NB4 (cell line): ENCODE results near the gene MICAL3.
"Not testable (repeated sequence)": the region's sequence is repeated elsewhere in the genome, so short reads cannot be mapped to it uniquely, and the experiment has no call there.

Experiments
- DNase-seq: peaks from one replicate; pipeline ENCODE4 v3.0.0; 2010; ENCODE audit warnings: low read depth
- H3K4me3 ChIP-seq: one replicate; pipeline ENCODE4 v1.5.1; 2011; ENCODE audit warnings: mild to moderate bottlenecking, low read depth, low read length, moderate library complexity
- MAX ChIP-seq: IDR thresholded peaks from 2 replicates; pipeline ENCODE4 v1.6.1; 2011; ENCODE audit warnings: low read depth, low read length
- MYC ChIP-seq: IDR thresholded peaks from 2 replicates; pipeline ENCODE4 v1.6.1; 2011; ENCODE audit warnings: low read depth, low read length
- POLR2A ChIP-seq: IDR thresholded peaks from 2 replicates; pipeline ENCODE4 v1.6.1; 2011; ENCODE audit warnings: mild to moderate bottlenecking; ENCODE audit not compliant: insufficient read length; ENCODE audit errors: extremely low read depth
- TF ChIP-seq, protein P1 (sequence below): IDR thresholded peaks from one replicate; pipeline ENCODE4 v1.5.1; 2012; ENCODE audit warnings: low read depth, low read length

The MICAL3 gene

GRCh38 chr22:18024956-18025720, 777 bp upstream of the MICAL3 start:
- DNase-seq, result no peak
- no peak overlapping the region for H3K4me3 ChIP-seq
- TF ChIP-seq POLR2A, result no peak
- no peak for TF ChIP-seq MAX
- no peak for TF ChIP-seq MYC
- TF ChIP-seq, protein P1, sequence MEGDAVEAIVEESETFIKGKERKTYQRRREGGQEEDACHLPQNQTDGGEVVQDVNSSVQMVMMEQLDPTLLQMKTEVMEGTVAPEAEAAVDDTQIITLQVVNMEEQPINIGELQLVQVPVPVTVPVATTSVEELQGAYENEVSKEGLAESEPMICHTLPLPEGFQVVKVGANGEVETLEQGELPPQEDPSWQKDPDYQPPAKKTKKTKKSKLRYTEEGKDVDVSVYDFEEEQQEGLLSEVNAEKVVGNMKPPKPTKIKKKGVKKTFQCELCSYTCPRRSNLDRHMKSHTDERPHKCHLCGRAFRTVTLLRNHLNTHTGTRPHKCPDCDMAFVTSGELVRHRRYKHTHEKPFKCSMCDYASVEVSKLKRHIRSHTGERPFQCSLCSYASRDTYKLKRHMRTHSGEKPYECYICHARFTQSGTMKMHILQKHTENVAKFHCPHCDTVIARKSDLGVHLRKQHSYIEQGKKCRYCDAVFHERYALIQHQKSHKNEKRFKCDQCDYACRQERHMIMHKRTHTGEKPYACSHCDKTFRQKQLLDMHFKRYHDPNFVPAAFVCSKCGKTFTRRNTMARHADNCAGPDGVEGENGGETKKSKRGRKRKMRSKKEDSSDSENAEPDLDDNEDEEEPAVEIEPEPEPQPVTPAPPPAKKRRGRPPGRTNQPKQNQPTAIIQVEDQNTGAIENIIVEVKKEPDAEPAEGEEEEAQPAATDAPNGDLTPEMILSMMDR, result no peak

- DNase-seq, result no peak
- no peak for TF ChIP-seq MYC
- H3K4me3 ChIP-seq, result no peak overlapping the region
Measured at GRCh38 chr22:18023509-18024275, 669 bp downstream of the MICAL3 start.

DNA sequence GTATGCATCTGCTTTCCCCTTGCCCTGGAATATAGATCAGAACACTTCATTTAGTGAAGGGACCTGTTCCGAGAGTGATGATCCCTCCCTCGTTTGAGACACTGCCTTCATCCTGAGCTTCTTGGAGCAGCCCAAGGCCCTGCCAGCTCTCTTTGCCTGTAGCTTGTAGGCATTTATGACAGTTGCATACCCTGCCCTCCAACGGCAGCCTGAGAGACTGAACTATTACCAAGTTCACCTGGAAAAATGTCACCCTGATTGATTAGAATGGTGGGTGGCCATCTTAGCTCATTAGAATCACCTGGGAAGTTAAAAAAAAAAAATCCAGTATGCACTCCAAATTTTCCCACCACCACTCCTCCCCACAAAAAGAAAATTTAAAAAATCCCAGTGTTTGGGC, 1.5 kb downstream of the MICAL3 start:
- H3K4me3 ChIP-seq, result no peak overlapping the region
- DNase-seq, result no peak
- TF ChIP-seq POLR2A, result no peak
- TF ChIP-seq MYC, result no peak
- no peak for TF ChIP-seq MAX
- TF ChIP-seq, protein P1, result no peak

DNA sequence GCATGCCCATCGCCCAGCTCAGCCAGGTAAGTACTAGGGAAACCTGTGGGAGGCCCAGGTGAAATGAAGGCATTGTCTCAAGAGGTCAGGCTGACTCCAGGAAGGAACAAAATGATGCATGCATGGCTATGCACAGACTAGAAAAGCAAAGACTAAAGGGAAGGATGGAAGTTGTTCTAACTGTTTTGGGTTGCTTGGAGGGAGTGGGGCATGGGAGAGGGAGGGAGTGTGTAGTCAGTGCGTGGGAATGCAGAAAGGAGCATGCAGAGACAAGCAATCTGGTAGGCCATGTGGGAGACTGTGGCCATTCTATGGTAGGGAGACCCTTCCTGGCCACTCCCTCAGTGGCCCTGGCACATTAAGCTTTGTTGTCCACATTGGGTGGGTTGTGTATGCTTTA, 2.9 kb downstream of the MICAL3 start:
- no peak overlapping the region for H3K4me3 ChIP-seq
- TF ChIP-seq MYC, result no peak
- no peak for TF ChIP-seq MAX
- no peak for TF ChIP-seq POLR2A
- TF ChIP-seq, protein P1, result no peak
- DNase-seq, result no peak

- DNase-seq, H3K4me3 ChIP-seq: not testable (repeated sequence)
Measured at GRCh38 chr22:18020743-18021142, 3.6 kb downstream of the MICAL3 start.

DNA sequence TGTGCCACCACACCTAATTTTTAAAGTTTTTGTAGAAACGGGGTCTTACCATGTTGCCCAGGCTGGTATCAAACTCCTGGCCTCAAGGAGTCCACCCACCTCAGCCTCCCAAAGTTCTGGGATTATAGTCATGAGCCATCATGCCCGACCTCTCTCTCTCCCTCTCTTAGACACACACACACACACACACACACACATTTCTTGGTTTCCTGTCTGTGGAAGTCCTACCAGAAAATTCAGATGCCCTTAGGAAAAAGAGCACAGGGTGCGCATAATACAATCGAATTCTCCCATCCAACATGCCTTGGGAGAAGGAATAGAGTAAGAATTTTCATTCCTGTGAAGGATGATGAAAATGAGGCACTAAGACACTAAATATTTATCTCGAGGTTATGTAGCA, 10.4 kb downstream of the MICAL3 start:
- DNase-seq, result no peak
- H3K4me3 ChIP-seq, result no peak overlapping the region
- TF ChIP-seq MAX (no peak), MYC (no peak), POLR2A (no peak)
- TF ChIP-seq, protein P1, result no peak

DNA sequence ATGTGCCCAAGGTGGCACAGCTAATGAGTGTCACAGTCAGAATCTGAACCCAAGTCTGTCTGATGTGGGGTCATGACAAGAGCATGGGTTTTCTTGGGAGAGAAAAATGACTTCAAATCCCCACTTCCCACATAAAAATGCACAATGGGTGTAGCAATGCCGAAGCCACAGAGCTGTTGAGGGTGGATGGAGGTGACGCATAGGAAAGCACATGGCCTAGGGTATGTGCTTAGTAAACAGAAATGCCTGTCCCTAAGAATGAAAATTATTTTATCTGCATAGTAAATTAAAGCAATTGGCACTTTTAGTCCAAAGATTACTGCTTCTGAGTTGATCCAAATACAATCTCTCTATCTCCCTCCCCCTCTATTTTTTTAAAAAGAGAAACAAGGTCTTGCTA, 10.9 kb downstream of the MICAL3 start:
- no peak for TF ChIP-seq MAX
- TF ChIP-seq, protein P1, result no peak
- TF ChIP-seq MYC, result no peak
- TF ChIP-seq POLR2A, result no peak
- H3K4me3 ChIP-seq, result no peak overlapping the region
- DNase-seq, result no peak
